Tibial nerve (tissue), 4 donors: ENCODE measurements around the gene FGD2.

Source experiments
- EP300 ChIP-seq, 2 donors: sonication (generic); formaldehyde crosslinking; IDR thresholded peaks; one replicate each; pipeline ENCODE4 v1.6.1; 2017; ENCODE audit warnings: antibody characterized with exemption in 2 of 2, mild to moderate bottlenecking in 1 of 2
- POLR2A ChIP-seq, 2 donors: fragments of 450-650 bp; IDR thresholded peaks; one replicate each; pipeline ENCODE4 v1.6.1; 2017; ENCODE audit warnings: antibody characterized with exemption in 2 of 2, mild to moderate bottlenecking in 2 of 2, moderate library complexity in 2 of 2
- TF ChIP-seq, protein P1 (sequence below), 5 experiments: fragments of 200-600 bp in 3 of 5; fragments of 450-650 bp in 2 of 5; sonication (generic) in 3 of 5; IDR thresholded peaks; one replicate each; pipeline ENCODE4 v1.5.1; 2016 to 2019; ENCODE audit warnings: antibody characterized with exemption in 5 of 5, mild to moderate bottlenecking in 3 of 5, moderate library complexity in 2 of 5

DNA sequence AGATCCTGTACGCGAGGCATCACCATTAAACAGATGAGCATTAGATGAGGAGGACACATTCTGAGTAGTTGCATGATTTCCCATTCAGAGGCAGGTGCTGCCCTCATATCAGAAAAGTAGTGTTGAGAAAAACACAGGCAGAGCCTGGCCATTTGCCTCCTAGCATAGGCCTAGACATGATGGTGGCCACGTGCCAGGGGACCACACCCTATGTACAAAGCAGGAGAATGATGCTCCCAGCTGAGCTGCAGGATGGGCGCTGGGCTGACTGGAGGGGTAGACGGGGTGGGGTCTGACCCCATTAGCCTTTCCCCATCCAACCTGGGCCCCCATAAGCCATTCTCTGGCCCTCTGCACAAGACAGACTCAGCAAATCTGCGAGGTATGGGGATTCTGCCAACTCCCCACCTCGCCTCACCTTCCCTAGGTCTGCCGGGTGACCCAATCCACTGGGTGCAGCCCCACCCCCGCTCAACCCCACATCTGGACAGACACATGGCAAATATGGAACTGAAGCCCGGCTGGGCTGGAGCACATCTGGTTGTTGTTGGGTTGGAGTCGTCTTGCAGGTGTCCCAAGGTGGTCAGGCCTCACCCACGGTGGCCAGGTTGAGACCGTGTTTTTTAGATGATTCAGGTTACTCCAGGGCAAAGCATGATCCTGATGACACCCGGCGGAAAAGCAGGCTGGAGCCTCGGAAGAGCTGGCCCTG, 37.0 kb upstream of the FGD2 start:
- TF ChIP-seq EP300 (IDR thresholded peaks at IDR 0.05) (peak in 1 of 2 donors; percentile 10), POLR2A (IDR thresholded peaks at IDR 0.05) (no peak)
- TF ChIP-seq, protein P1, sequence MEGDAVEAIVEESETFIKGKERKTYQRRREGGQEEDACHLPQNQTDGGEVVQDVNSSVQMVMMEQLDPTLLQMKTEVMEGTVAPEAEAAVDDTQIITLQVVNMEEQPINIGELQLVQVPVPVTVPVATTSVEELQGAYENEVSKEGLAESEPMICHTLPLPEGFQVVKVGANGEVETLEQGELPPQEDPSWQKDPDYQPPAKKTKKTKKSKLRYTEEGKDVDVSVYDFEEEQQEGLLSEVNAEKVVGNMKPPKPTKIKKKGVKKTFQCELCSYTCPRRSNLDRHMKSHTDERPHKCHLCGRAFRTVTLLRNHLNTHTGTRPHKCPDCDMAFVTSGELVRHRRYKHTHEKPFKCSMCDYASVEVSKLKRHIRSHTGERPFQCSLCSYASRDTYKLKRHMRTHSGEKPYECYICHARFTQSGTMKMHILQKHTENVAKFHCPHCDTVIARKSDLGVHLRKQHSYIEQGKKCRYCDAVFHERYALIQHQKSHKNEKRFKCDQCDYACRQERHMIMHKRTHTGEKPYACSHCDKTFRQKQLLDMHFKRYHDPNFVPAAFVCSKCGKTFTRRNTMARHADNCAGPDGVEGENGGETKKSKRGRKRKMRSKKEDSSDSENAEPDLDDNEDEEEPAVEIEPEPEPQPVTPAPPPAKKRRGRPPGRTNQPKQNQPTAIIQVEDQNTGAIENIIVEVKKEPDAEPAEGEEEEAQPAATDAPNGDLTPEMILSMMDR (IDR thresholded peaks at IDR 0.05) = no peak
